Subcutaneous preadipocyte (primary cell): ENCODE measurements around the gene RPS6KA2. TPM values are rescaled to one million over a fixed set of nuclear protein-coding genes. Genes with fewer than 3 reads are reported as not detected.

ENCODE experiments used
- small RNA-seq: library from RNA; depleted of rRNA; stranded (forward); fragments of <200 nt; gene quantifications from one replicate; pipeline ENCODE3, GENCODE V24; 2012
- total RNA-seq: library from RNA; depleted of rRNA; stranded (reverse); fragments of >200 nt; gene quantifications from 2 replicates; pipeline ENCODE4 v1.2.3, GENCODE V29; 2012

RPS6KA2 gene
- 74.2 and 81.9 TPM in 2 replicates for total RNA-seq

DNA sequence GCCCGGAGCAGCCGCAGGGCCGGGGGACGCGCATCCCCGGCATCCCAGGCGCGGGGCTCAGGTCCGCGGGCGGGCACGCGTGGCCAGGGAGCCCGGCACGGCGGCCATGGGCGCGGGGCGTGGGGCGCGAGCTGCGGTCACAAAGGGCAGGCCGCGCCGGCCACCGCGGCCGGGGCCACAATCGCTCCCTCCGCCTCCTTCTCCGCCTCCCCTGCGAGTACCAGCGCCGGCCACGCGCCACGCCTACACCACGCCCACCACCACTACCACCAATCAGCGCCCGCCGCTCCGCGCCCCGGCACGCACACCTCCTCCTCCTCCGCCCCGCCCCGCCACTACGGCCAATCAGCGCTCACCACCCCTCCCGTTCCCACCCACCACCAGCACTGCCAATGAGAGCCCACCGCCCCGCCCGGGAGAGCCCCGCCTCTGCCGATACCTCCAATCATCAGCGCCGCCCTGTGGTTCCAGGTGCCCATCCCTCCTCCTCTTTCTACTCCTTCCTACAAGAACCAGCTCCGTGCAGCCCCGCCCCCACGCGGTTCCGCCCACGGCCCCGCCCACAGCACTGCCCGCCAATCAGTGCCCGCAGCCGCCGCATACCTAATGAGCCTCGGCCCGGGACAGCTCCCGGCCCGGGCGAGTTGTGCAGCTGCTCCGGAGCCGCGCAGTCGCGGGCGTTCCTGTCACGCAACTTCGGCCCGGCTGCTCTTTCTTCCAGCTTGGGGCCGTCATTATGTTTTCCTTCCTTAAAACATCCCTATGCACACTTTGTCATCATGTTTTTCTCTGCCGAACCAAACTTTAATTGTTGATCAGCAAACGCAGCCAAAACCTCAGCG is at the start of gene RPS6KA2:
RPS6KA2 (minus strand) TSS at position 219 of the 842 bp plus-strand sequence. CDS start 232 bp downstream, outside the sequence.

DNA sequence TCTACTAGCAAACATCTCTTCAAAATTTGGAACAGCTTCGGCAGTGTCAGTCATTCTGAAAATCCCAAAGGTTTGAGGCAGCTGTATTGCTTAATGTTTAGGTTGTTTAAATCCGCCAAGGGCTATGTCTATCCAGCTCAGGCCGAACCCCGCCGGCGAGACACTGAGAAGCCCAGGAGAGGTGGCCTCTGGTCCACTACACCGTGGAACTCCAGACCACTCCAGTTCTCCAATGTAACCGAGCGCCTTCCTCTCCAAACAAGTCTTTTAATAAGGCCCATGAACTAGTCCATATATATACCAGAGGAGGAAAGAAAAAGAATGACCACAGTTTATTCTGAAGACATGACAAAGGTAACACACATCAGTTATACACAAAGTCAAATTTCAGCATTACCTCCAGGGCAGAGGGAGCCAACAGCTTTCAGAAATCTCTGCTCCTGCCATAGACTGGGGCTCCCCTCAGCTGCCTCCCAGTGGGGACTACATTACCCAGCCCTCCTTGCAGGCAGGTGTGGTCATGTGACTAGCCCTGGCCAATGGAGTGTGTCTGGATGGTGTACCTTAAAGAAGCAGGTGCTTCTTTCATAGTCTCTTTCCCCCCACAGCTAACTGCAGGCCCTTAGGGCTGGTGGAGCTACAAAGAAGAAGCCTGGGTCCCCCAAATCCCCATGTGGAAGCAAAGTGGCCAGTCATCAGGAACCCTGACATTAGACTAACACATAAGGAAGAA is 40.5 kb downstream of the RPS6KA2 start, which contains the start of gene RAMACL:
RAMACL (minus strand) TSS at position 255 of the 733 bp plus-strand sequence; CDS start at position 54, 201 bp downstream.

DNA sequence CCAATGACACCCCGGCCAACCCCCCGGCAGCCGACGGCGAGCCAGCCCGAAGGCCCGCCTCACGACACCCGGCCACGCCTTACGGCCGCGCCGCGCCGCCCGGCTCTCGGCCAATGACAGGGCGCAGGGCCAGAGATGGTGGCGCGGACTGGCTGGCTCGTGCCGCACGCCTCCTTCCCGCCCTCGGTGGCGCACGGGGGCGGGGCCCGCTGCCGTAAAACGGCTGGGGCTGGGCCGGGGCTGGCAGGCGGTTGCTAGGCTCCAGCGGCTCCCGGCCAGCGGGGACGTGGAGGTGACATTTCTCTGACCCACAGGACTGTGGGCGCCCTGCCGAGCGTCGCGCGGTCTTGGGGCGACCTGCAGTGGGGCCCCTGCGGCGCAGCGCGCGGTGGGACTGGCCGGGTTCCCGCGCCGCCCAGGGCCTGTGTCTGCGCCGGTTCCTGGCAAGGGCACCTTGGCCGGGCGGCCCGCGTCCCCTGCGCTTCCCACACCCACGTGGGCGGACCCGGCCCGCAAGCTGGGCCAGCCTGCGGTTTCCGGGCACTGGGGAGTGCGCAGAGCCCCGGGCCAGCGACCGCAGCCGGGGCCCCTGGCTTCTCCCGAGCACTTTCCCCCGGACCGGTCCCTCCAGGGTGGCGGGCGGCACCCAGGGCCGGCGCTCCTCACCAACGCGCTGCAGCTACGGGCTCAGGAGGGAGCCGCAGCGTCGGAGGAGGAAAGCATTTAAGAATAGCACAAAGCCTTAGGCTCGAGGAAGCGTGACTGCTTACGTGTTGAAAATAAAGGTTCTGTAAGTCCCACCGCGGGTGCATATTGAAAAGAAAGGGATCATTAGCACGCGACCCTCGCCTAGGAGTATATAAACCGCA is 243.9 kb downstream of the RPS6KA2 start, which contains the start of gene MPC1:
MPC1 (minus strand) TSS at position 8 of the 869 bp plus-strand sequence. CDS start 64 bp downstream, outside the sequence.

Small RNAs within 50 kb of the gene (small RNA-seq; reads per million reads assigned to genes)
- 0.27 reads per million, percentile 5 among the genes with 10 or more reads in this experiment for gene MIR1913

Other genes with a start within 250 kb of the RPS6KA2 start
- 16.9 and 25.0 TPM in 2 replicates for gene MPC1, start 244.3 kb downstream of the RPS6KA2 start, total RNA-seq
- 2.5 and 5.5 TPM in 2 replicates for gene RAMACL, start 40.6 kb downstream of the RPS6KA2 start, total RNA-seq